ENCODE measurements around the gene KRTAP9-9. TPM values are rescaled to one million over a fixed set of nuclear protein-coding genes. Genes with fewer than 3 reads are reported as not detected.

KRTAP9-9 gene
- total RNA-seq, 1 experiment from 2014 or later = not detected

GRCh38 chr17:41278176-41278955 lies 23.2 kb downstream of the KRTAP9-9 start (continued):
- no peak for TF ChIP-seq ZSCAN18 (CRISPR knock-in tag; IDR thresholded peaks at IDR 0.05)
- no peak for TF ChIP-seq NFE2L1 (CRISPR knock-in tag; IDR thresholded peaks at IDR 0.05)
- TF ChIP-seq NFYB (CRISPR knock-in tag; conservative IDR thresholded peaks at IDR 0.05; ENCODE audit: low read depth) = no peak

GRCh38 chr17:41284043-41284442 lies 28.9 kb downstream of the KRTAP9-9 start:
- no peak overlapping the region for H3K27ac Mint-ChIP-seq
- no peaks in the 10 kb centered on the region for H3K27me3 Mint-ChIP-seq (ENCODE audit: low read depth)
- ChIA-PET CTCF (no interaction called here), POLR2A (no interaction called here)
- no peak overlapping the region for H3K4me3 Mint-ChIP-seq
- no peaks in the 10 kb centered on the region for H3K36me3 Mint-ChIP-seq
- DNase-seq (ENCODE audit: low spot score) (no peak), ATAC-seq (no peak)
- H3K4me1 Mint-ChIP-seq = peaks cover 20% of the 10 kb centered on the region
- TF ChIP-seq OVOL2 (CRISPR knock-in tag; IDR thresholded peaks at IDR 0.05; ENCODE audit: borderline replicate concordance) = no peak
- TF ChIP-seq ZBTB21 (CRISPR knock-in tag; IDR thresholded peaks at IDR 0.05; ENCODE audit: borderline replicate concordance) = no peak
- no peak for TF ChIP-seq ESRRA (CRISPR knock-in tag; IDR thresholded peaks at IDR 0.05; ENCODE audit: borderline replicate concordance)
- peaks cover 13% of the 10 kb centered on the region for H3K9me3 Mint-ChIP-seq

DNA sequence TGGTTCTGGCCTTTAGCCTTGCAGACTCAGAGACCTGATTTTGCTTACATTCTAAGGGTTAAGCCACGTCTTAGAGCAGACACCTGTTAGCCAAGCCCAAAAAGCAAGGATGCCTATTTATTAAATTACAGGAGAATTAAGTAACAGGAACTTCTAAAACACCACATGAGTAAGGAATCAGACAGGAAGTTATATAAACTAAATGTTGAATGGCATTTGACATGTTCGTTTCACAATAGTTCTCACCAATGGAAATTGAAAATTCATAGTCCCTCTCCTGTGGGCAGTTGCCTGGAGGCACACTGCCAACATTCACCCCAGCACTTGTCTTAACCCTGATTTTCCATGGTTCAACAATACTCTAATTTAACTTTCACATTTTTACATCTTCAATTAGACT lies 29.4 kb downstream of the KRTAP9-9 start:
- CTCF ChIA-PET = no interaction called here

More for the DNA sequence above, 29.4 kb downstream of the KRTAP9-9 start:
- POLR2A ChIA-PET = no interaction called here
- no peak for TF ChIP-seq ESRRA (CRISPR knock-in tag; IDR thresholded peaks at IDR 0.05; ENCODE audit: borderline replicate concordance)
- TF ChIP-seq NR1H2 (CRISPR knock-in tag; IDR thresholded peaks at IDR 0.05) = no peak
- TF ChIP-seq FOXP1 (CRISPR knock-in tag; IDR thresholded peaks at IDR 0.05; ENCODE audit: borderline replicate concordance) = no peak
- no peak for TF ChIP-seq RELA (CRISPR knock-in tag; IDR thresholded peaks at IDR 0.05; ENCODE audit: borderline replicate concordance)
- no peak for TF ChIP-seq NR2C2 (CRISPR knock-in tag; IDR thresholded peaks at IDR 0.05)
- TF ChIP-seq ZNF138 (CRISPR knock-in tag; conservative IDR thresholded peaks at IDR 0.05) = no peak
- no peak for TF ChIP-seq PRDM15 (CRISPR knock-in tag; IDR thresholded peaks at IDR 0.05)
- TF ChIP-seq ZSCAN18 (CRISPR knock-in tag; IDR thresholded peaks at IDR 0.05) = no peak
- TF ChIP-seq FOXK1 (CRISPR knock-in tag; IDR thresholded peaks at IDR 0.05) = no peak
- TF ChIP-seq OVOL2 (CRISPR knock-in tag; IDR thresholded peaks at IDR 0.05; ENCODE audit: borderline replicate concordance) = no peak
- TF ChIP-seq, protein P1, sequence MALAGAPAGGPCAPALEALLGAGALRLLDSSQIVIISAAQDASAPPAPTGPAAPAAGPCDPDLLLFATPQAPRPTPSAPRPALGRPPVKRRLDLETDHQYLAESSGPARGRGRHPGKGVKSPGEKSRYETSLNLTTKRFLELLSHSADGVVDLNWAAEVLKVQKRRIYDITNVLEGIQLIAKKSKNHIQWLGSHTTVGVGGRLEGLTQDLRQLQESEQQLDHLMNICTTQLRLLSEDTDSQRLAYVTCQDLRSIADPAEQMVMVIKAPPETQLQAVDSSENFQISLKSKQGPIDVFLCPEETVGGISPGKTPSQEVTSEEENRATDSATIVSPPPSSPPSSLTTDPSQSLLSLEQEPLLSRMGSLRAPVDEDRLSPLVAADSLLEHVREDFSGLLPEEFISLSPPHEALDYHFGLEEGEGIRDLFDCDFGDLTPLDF (CRISPR knock-in tag; IDR thresholded peaks at IDR 0.05) = no peak
- peaks cover 20% of the 10 kb centered on the region for H3K4me1 Mint-ChIP-seq
- H3K9me3 Mint-ChIP-seq = peaks cover 12% of the 10 kb centered on the region
- no peak overlapping the region for H3K4me3 Mint-ChIP-seq
- H3K27ac Mint-ChIP-seq = no peak overlapping the region
- H3K36me3 Mint-ChIP-seq = no peaks in the 10 kb centered on the region
- DNase-seq (ENCODE audit: low spot score) = no peak
- ATAC-seq = no peak
- H3K27me3 Mint-ChIP-seq (ENCODE audit: low read depth) = no peaks in the 10 kb centered on the region

Data from WTC11 (cell line).